Activated T-cell treated with anti-CD3 and anti-CD28 coated beads for 1 hour (primary cell): Measurements from ENCODE around the gene PKP4.
"Not testable (repeated sequence)": the region's sequence is repeated elsewhere in the genome, so short reads cannot be mapped to it uniquely, and the experiment has no call there.

Source experiments
- DNase-seq: peaks from one replicate; pipeline ENCODE4 v3.0.0-alpha.2; 2020; ENCODE audit warnings: low read depth

The PKP4 gene

DNA sequence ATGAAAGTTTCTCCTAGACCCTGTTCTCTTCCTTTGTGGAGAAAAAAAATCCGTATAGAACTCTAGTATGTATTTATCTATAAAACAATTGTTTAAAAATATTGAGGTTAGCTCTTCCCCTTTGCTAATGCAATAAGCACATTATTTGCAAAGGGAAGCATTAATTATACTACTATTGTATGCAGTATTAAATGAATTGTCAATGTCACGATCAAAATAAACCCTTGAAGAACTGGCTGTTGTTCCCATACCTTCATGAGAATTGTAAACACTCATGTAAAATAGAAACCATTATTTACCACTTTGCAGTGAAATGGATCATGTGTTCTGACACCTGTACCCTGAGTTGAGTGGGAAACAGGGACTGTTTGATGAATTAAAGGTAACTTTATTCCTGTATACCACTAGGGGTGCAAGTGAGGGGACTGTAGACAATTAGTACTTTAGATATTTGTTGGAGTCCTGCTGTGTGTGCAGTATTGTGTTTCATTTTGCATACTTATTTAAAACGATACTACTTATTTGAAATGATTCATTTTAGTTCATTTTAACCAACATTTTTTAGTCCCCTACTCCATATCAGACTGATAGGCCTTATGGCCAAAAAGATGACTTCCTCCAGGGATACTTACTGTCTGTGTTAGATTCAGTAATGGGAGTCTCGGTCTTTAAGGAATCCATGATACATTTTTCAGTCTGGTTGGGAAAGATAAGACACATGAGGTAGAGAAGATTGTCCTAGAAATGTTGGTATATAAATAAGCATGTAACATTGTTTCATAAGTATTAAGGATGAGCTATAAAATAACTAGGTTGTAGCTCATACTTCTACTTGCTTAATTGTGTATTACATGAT, 7.9 kb downstream of the PKP4 start:
- DNase-seq, result no peak

DNA sequence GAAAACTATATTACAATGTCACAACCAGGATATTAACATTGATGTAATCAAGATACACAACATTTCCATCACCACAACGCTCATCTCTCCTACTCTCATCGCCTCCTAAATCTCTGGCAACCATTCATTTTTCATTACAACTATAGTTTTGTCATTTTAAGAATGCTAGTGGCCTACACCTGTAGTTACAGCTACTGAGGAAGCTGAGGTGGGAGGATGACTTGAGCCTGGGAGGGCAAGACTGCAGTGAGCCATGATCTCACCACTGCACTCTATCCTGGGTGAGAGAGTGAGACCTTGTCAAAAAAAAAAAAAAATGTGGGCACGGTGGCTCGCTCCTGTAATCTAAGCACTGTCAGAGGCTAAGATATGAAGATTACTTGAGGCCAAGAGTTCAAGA, 10.5 kb downstream of the PKP4 start:
- DNase-seq, result no peak

DNA sequence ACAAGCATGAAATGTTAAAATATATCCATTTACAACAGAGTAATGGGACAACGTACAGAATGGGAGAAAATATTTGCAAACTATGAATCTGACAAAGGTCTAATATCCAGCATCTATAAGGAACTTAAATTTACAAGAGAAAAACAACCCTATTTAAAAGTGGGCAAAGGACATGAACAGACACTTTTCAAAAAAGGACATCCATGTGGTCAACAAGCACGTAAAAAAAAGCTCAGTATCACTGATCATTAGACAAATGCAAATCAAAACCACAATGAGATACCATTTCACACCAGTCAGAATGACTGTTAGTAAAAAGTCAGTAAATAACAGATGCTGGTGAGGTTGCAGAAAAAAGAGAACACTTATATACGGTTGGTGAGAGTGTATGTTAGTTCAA, 16.1 kb downstream of the PKP4 start:
- not testable (repeated sequence) for DNase-seq

DNA sequence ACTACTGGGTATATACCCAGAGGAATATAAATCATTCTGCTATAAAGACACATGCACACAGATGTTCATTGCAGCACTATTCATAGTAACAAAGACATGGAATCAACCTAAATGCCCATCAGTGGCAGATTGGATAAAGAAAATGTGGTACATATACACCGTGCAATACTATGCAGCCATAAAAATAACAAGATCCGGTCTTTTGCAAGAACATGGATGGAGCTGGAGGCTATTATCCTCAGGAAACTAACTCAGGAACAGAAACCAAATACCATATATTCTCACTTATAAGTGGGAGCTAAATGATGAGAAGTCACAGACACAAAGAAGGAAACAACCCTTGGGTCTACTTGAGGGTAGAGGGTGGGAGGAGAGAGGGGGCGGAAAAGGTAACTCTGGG, 16.5 kb downstream of the PKP4 start:
- DNase-seq, result not testable (repeated sequence)

DNA sequence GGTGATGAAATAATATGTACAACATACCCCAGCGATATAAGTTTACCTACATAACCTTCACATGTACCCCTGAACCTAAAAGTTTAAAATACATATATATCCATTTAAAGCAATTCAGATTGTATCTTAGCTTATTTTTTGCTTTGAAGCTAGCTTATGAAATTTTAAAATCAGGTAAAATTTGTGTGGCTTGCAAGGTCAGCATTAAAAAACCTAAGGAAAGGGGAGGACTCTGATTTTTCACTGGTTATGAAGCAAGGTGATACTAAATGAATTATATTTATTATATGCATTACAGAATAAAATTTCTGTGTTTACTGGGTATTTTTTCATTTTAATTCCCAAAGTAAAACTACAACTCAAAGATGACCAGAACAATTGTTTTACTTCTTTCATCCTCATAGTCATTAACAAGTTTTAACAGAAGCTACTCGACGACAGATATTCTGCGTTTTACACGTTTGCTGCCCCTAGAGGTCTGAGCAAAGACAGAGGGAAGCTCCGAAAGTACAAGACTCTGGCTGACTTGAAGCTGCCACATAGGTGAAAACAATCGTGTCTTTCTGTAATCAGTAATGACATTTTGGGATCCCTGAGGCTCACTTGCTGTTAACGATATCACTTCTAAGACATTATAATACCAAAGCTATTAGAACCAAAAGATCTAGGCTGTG, 17.1 kb downstream of the PKP4 start:
- no peak for DNase-seq

DNA sequence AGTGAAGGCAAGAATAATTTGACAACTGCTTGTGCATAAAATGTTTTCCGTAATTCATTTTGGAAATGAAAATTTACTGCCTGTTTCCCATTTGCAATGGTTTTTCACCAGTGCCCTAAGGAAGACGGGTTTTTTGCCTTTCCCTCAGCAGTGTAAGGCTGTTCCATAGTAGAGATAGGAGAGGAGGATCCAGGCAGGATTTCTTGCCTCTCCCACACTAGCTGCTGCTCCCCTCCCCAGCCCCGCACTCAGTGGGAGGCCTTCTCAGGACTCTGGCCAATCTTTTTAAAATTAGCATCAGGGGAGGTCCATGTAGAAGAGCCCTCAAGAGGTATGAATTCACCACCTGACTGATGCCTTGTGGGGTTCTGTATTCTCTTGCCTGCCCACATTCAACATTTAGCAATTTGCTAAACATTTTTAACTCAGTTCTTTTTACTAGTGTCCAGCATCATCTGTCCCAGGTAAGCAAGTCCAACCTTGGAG, 17.8 kb downstream of the PKP4 start:
- not testable (repeated sequence) for DNase-seq

DNA sequence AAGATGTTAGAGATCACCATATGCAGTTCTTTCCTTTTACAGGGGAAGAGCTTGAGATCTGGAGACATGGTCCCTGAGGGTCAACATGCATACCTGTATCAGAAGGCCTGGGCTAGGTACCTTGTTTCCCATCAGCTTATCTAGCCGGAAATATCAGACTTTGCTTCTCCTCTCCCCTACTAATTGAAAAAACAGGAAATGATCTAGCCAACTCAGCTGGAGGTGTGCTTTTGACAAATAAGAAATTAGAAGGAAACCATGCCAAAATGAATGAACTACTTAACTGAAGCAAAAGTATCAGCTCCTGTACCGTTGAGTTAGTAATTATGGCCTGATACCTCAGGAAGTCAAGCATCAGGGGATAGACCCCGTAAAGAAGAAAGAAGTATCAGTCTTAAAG, 20.4 kb downstream of the PKP4 start:
- DNase-seq, result no peak

DNA sequence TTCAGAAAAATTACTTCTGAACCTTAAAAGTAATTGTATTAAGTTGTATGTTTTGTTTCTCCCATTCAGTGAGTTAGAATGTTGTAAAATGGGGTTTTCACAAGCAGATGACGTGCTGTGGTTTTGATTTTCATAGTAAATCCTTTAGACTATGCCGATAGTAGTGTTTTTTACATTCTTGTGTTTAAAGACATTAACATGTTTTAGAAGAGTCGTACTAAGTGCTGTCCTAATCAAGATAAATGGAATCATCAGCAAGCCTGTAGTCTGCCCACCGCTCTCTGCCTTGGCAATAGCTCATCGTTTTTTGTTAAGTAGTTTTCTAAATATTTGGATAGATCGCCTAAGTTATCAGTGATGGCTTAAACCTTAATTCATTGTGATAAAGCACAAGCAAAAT, 21.5 kb downstream of the PKP4 start:
- no peak for DNase-seq

DNA sequence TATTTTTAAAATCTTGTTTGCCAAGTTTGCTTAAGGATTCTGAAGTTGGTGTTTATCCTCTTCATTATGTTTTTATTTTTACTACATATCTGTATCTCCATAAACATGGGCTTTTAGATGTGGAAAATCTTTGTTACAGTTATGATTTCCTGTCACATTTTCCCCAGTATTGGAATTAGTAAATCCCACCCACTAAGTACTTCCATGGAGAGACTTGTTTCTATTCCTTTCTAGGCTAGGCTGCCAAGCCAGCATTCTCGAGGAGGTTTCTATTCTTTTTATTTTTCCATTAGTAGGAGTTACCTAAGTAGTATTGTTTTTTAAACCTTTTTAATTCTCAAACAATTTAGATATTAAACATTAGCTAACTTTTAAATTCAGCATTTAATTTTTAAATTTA, 22.1 kb downstream of the PKP4 start:
- DNase-seq, result no peak

DNA sequence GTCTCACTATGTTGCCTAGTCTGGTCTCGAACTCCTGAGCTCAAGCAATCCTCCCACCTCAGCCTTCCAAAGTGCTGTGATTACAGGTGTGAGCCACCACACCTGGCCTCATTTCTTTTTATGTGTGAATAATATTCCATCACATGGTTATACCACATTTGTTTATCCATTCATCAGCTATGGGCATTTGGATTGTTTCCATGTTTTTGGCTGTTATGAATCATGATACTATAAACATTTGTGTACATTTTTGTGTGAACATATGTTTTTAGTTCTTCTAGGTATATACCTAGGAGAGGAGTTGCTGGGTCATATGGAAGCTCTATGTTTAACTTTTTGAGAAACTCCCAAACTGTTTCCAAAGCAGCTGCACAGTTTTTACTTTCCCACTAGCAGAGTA, 24.4 kb downstream of the PKP4 start:
- no peak for DNase-seq

DNA sequence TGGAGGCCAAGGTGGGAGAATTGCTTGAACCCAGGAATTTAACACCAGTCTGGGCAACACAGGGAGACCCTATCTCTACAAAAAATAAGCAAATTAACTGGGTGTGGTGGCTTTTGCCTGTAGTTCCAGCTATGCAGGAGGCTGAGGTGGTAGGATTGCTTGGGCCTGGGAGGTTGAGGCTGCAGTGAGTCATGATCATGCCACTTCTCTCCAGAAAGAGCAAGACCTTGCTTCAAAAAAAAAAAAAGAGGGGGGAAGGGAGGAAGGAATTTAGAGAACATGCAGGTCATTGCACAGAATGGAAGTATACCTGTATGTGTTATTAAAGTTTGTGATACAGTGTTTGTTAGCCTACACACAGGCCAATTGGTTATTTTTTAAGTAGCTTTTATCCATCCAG, 25.8 kb downstream of the PKP4 start:
- DNase-seq, result no peak

DNA sequence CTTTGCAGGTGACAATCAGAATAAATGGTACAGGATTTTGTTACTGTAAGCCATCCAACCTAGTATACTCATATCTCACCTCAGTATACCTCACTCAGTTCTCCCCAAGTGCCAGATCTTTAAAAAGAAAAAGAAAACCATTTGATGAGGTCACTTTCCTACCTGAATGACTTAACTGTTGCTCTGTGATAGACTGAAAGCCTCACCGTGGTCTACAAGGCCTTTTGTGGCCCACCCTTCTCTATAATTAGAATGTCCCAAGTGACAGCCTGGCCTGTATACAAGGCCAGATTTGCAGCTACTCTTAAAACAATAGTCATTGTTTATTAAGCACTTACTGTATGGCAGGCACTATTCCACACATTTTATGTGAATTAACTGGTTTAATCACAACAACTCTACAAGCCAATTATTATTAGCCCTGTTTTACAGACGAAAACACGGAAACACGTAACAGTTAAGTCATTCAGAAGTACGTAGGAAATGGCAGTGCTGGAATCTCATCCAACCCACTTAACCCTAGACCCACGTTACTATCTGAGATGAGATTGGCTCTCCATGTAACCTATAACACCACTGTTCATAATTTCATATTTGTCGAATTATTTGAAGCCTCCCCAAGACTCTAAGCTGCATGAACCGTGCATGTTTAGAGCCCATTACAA, 28.3 kb downstream of the PKP4 start:
- DNase-seq, result no peak

DNA sequence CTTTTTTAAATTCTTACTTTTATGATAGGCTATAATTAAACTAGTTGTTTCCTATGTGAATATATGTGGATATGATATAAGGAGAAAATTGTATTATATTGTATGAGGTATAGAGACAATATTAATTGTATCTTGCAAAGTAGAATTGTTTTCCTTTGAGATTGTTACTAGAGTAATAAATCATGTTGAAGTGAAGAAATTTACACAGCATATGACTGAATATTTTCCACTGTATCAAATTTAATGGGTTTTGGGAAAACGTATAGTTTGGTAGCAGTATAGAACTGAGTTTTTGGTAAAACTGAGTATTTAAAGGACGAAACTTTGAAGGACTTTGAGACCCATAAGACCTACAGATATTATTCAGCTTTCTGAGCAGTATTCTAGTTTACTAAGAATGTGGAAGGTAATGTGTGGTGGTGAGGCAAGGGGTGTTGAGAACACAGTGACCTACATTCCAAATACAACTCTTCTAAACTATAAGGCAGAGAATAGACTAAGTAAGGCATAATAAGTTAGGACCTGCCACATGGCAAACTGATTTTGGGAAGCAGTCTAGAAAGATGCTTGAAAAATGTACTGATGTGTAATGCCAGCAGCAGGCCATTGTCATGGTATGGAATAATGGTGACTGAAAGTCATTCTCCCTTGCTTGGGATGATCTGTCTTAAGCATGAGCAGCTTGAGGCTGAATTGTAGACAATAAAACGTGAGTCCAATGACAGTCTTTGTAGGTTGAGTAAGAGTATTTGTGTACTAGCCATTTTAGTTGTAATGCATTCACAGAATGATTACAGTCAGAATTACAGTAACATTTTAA, 29.6 kb downstream of the PKP4 start:
- DNase-seq, result no peak

DNA sequence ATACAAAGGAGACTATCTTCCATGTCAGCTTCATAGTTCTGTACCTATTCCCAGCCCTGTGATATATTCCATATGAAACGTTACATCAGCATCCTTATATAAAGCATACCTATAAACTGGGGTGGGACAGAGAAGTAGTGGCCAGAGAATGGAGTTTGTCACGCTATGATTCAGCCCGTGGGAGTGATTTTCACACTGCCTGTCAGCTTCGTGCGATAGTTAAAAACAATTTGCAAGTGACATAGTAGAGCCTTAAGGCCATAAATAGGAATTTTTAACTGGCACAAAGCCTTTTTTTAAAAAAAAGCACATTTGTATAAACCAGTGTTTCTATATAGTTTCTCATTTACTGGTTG, 30.2 kb downstream of the PKP4 start:
- no peak for DNase-seq

DNA sequence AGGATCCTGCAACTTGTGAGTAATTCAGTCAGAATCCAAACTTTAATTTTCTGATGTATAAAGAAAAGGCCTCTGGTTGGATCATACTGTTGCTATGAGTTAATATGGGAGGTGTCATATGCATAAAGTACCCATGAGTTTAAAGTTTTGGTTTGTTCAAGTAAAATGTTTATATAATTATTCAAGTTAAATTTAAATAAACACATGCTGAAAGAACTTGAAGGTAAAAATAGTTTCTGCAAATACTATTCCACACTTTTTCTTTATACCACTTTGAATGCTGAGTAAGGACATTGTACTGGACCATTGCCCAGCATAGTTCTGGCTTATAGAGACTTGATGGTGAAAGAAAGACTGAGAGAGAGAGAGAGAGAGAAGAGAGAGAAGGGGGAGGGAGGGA, 30.7 kb downstream of the PKP4 start:
- DNase-seq, result no peak

DNA sequence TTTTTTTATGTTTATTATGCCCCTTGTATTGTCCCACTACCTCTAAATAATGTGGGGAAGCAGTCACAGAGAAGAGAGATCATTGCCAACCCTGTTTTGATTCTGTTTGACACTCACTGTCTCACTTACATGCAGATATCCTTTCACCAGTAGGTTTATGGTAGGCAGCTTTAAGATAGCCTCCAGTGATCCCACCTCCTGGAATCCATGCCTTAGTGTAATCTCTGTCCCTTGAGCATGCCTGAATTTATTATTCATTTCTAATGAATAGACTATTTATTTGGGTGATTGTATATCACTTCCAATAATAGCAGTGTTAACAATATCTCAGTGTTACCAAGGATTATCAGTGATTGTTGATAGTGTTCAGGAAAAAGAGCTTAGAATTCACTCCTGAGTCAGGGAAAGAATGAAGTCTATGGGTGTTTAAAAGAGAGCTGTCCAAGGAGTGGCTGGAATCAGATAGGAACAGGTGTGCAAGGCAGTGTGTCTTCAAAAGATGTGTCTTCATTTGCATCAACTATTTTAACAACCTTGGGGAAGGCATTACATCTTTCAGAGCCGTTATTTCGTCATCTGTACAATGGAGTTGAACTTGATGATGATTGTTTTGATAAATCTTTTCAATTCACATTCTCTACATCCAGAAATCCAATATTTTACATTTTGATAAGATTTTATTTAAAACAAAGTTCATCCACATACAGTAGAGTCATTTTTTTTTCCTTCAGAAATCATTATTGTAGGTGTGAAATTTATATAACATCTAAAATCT, 31.9 kb downstream of the PKP4 start:
- DNase-seq, result no peak

DNA sequence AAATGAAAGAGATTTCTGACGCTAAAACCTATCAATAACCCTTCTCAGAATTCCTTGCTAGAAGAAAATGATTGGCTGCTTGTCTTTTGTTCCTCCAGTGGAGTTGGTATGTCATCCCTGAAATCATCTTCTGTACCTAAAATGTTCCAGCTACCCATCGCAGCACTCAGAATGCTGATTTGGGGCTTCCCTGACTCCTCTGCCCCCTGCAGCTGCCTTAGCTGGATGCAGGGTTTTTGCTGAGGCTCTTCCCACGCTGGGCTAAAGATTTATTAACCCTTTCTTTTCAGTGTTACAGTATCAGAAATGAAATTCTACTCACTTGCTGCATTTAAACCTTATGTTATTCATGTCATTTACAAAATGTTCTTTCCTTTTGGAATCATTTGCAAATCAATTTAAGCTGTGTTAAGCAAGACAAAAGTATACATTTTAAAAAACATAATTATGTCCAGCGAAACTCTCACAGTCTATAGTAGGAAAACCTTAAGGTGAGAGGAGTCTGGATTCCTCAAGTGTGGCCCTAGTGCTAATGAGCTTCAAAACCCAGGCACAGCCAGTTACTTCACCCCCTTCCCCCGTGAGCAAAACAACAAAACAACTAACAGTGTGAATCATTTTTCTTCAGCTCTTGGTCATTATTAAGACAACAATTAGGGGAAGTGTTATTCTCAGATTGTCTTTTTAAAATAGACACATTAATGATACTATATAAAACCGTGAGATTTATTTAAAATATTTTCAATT, 32.8 kb downstream of the PKP4 start:
- DNase-seq, result no peak

DNA sequence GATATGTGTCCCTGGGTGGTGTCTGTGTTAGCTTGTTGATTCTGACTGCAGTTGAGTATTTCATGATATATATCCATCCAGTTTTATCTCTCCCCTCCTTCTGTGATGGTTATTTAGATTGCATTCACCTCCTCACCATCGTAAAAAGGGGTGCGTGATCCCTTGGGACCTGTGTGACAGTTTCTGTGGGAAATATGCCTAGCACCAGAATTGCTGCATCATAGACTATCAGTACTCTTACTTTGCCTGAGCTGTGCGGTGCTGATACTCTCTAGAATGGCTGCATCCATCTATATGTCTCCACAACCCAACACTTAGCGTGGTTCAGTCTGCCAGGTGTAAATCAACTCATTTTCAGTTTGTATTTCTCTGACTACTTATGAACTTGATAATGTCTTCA, 34.3 kb downstream of the PKP4 start:
- DNase-seq, result no peak

DNA sequence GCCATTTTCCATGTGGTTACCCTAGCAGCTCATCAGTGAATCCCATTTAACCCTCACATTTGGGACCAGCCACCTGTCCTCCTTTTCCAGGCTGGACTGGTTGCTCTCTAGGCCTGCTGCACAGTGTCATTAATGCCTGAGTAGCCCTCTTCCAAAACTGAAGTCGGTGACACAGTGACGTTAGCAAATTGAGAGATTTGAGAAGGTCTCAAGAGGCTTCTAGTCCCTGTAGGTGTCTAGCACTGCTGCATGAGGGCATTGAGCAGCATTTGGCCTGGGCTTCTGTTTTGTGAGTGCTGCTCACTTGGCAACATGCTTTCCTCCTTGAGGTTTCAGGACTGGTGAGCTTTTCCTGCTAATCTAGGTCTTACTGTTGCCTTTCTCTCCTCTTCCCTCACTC, 36.7 kb downstream of the PKP4 start:
- no peak for DNase-seq

DNA sequence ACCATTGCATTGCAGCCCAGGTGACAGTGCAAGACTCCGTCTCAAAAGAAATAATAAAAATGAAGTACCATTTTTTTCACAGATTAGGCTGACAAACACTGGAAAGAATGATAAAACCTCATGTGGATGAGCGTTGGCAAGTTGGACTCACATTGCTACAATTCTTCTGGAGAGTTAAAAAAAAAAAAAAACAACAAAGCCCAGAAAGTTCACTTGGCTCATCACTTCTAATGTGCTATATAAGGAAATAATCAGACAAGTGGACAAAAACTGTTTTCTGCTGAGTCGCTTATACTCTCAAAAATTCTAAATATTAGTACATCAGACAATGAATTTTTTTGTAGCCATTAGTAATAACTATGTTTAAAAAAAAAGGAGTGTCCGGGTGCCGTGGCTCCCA, 38.4 kb downstream of the PKP4 start:
- DNase-seq, result no peak

DNA sequence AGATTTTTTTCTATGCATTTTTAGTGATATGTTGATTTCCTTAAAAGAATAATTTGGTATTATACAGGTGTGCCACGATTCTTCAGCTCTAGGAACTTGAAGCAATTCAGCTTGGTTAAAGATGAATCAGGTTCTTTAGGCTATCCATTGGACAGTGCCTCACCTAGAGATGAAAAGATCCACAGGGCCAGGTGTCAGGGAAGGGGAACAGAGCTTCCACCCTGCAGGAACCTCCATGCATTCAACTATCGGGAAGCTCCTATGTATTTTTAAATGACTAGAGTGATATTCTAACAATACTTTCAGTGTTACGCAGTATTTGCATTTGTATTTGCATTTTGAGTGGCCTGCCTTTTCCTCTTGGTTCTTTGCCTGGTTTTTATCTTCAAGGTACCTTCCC, 40.2 kb downstream of the PKP4 start:
- DNase-seq, result no peak
